Prostate gland (tissue), 2 donors: ENCODE measurements around the gene MUC2. TPM values are rescaled to one million over a fixed set of nuclear protein-coding genes. Genes with fewer than 3 reads are reported as not detected.

Source experiments
- DNase-seq: peaks from one replicate; pipeline ENCODE4 v3.0.0-alpha.2; 2019; ENCODE audit warnings: low spot score
- H3K27ac ChIP-seq, 2 donors: fragments of 200-600 bp; sonication (generic); 2 replicates each; pipeline ENCODE4 v1.5.1; 2017 to 2019
- H3K27me3 ChIP-seq: fragments of 200-600 bp; sonication (generic); replicated peaks from 2 replicates; pipeline ENCODE4 v1.5.1; 2019; ENCODE audit not compliant: insufficient read depth
- H3K36me3 ChIP-seq, 2 donors: fragments of 200-600 bp; sonication (generic); 1 replicate in 1 of 2; 2 replicates in 1 of 2; pipeline versions ENCODE4 v1.5.1 to v1.8.1; 2017 to 2019
- H3K4me1 ChIP-seq: fragments of 200-600 bp; sonication (generic); replicated peaks from 2 replicates; pipeline ENCODE4 v1.5.1; 2019
- H3K4me3 ChIP-seq, 2 donors: fragments of 200-600 bp; sonication (generic); 2 replicates each; pipeline ENCODE4 v1.5.1; 2017 to 2019
- H3K9me3 ChIP-seq: fragments of 200-600 bp; sonication (generic); 2 replicates; pipeline ENCODE4 v1.5.1; 2017
- POLR2A ChIP-seq: fragments of 450-650 bp; IDR thresholded peaks from one replicate; pipeline ENCODE4 v1.6.1; 2016; ENCODE audit warnings: antibody characterized with exemption, mild to moderate bottlenecking
- POLR2AphosphoS5 ChIP-seq: sonication (generic); formaldehyde crosslinking; IDR thresholded peaks from one replicate; pipeline ENCODE4 v1.6.1; 2017; ENCODE audit warnings: antibody characterized with exemption
- WGBS: methylation state at CpG from one replicate; pipeline ENCODE4 v1.1.5; 2018; 5-methylcytosine and 5-hydroxymethylcytosine counted together
- intact Hi-C: fragments of 100-400 bp; cut with DNase I; formaldehyde crosslinking; loops from one replicate; pipeline ENCODE4 v1.14.2; 2022
- total RNA-seq, 2 donors: library from RNA; depleted of rRNA; stranded (reverse); fragments of >200 nt; gene quantifications; one replicate each; pipeline ENCODE4 v1.1.0, GENCODE V29; 2016
- TF ChIP-seq, protein P1 (sequence below), 4 experiments: fragments of 200-600 bp in 2 of 4; fragments of 450-650 bp in 2 of 4; sonication (generic) in 2 of 4; IDR thresholded peaks; 1 replicate in 3 of 4; 2 replicates in 1 of 4; pipeline ENCODE4 v1.5.1; 2016 to 2019; ENCODE audit warnings: antibody characterized with exemption in 4 of 4, mild to moderate bottlenecking in 2 of 4, moderate library complexity in 2 of 4

The MUC2 gene
- total RNA-seq, 2 donors from 2014 or later: 0.11 TPM; not detected in 1

DNA sequence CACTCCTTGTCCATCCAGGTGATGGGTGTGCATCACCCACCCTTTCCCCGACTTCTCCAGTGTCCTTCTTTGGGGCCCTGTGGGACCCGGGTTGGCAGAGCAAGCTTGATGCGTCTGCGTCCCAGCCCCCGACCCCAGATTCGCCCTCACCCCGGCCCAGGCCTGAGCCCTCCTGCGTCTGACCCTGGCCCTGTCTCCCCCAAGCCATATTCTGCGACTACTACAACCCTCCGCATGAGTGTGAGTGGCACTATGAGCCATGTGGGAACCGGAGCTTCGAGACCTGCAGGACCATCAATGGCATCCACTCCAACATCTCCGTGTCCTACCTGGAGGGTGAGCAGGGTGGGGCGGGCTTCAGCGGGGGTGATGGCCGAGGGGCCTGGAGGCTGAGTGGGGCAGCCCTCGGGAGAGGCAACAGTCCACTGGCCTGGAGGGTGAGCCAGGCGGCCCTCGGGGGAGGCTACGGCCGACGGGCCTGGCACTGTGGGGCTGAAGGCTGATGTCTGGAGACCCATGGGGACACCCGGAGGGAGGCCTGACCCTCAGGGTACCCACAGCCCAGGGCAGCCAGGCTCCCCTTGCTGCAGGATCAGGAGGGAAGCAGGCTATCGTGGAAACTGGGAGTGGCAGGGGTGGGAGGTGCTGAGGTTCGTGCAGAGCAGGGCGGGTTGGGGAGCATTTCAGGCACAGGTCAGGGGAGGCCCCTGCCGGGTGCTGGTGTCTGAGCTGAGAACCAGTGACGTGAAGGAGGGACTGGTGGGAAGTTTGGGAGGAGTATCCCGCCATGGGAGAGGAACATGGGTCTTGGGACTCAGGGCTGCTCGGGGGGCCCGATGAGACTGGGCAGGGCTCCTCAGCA lies 15.3 kb downstream of the MUC2 start:
- Histone ChIP-seq H3K36me3 (no peaks in the 10 kb centered on the region), H3K9me3 (no peaks in the 10 kb centered on the region), H3K27me3 (no peaks in the 10 kb centered on the region), H3K4me3 (no peak overlapping the region), H3K27ac (no peak overlapping the region), H3K4me1 (no peaks in the 10 kb centered on the region)
- 85% methylated on average over 25 of the region's 31 CpGs for WGBS
- intact Hi-C loops: no loop called here
- TF ChIP-seq POLR2AphosphoS5: no peak
- no peak for DNase-seq

DNA sequence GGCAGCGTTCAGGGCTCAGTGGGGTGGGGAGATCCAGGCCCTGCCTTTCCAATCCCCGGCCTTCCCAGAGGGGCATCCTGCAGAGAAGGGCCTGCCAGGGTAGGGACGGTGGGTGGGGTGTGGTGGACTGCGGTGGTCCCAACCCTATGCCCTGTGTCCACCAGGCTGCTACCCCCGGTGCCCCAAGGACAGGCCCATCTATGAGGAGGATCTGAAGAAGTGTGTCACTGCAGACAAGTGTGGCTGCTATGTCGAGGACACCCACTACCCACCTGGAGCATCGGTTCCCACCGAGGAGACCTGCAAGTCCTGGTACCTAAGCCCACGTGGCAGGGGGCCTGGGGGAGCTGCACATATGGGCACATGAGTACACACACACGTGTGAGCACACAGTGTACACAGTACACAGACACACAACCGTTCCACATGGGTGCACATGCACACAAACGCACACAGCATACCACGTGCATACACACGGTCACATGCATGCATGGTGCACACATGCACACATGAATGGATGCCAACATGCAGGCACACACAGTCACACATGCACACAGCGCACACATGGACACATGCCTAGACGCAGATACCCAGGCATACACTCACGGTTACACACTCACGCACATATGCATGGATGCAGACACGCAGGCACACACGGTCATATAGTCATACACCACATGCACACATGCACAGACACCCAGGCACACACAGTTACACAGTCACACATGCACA lies 16.1 kb downstream of the MUC2 start:
- Histone ChIP-seq H3K36me3 (no peaks in the 10 kb centered on the region), H3K4me1 (no peaks in the 10 kb centered on the region), H3K4me3 (no peak overlapping the region), H3K9me3 (no peaks in the 10 kb centered on the region), H3K27me3 (no peaks in the 10 kb centered on the region), H3K27ac (no peak overlapping the region)
- intact Hi-C loops: no loop called here
- TF ChIP-seq, protein P1, sequence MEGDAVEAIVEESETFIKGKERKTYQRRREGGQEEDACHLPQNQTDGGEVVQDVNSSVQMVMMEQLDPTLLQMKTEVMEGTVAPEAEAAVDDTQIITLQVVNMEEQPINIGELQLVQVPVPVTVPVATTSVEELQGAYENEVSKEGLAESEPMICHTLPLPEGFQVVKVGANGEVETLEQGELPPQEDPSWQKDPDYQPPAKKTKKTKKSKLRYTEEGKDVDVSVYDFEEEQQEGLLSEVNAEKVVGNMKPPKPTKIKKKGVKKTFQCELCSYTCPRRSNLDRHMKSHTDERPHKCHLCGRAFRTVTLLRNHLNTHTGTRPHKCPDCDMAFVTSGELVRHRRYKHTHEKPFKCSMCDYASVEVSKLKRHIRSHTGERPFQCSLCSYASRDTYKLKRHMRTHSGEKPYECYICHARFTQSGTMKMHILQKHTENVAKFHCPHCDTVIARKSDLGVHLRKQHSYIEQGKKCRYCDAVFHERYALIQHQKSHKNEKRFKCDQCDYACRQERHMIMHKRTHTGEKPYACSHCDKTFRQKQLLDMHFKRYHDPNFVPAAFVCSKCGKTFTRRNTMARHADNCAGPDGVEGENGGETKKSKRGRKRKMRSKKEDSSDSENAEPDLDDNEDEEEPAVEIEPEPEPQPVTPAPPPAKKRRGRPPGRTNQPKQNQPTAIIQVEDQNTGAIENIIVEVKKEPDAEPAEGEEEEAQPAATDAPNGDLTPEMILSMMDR (IDR thresholded peaks at IDR 0.05): no peak
- TF ChIP-seq POLR2AphosphoS5 (no peak), POLR2A (no peak)
- DNase-seq: no peak
- WGBS: 91% methylated on average over 17 of the region's 20 CpGs

DNA sequence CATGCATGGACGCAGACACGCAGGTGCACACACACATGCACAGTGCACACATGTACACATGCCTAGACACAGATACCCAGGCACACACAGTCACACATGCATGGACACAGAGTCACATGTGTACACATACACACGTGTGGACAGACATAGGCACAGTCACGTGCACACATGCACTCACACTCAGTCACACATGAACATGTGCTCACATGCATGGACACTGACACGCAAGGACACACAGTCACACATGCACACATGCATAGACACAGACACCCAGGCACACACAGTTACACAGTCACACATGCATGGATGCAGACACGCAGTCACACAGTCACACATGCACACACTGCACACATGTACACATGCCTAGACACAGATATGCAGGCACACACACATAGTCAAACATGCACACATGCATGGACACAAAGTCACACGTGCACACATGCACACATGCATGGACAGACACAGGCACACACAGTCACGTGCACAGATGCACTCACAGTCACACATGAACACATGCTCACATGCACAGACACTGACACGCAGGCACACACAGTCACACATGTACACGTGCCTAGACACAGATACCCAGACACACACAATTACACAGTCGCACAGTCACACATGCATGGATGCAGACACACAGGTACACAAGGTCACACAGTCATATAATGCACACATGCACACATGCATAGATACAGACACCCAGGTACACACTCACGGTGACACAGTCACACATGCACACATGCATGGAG lies 16.8 kb downstream of the MUC2 start:
- Histone ChIP-seq H3K27me3 (no peaks in the 10 kb centered on the region), H3K4me1 (no peaks in the 10 kb centered on the region), H3K4me3 (no peak overlapping the region), H3K36me3 (no peaks in the 10 kb centered on the region), H3K27ac (no peak overlapping the region), H3K9me3 (no peaks in the 10 kb centered on the region)
- TF ChIP-seq, protein P1 (IDR thresholded peaks at IDR 0.05): no peak
- TF ChIP-seq POLR2A (no peak), POLR2AphosphoS5 (no peak)
- WGBS: 93% methylated on average over 12 of the region's 12 CpGs
- DNase-seq: no peak
- intact Hi-C loops: no loop called here

DNA sequence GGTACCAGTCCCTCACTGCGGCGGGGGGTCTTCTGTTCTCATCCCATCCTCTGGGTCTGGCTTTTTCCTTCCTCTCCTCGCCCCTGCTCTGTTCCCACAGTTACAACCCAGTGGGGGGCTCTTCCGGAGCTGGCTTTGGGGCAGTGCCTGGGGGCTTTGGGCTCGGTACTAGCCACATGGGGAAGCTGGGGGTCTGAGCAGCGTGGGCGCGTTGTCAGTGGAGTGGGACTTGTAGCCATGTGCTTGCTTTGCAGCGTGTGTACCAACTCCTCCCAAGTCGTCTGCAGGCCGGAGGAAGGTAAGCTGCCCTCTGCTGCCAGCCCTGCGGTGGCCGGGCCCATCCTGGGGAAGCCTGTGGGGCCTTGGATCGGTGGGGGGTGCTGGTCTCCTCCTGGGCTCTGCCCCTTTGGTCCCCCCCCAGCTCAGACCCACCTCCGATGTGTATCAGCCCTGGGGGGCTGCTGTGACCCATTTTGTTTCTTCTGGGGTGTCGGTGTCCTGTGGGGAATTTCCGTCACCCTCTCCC lies 17.5 kb downstream of the MUC2 start:
- no peaks in the 10 kb centered on the region for H3K9me3 ChIP-seq
- WGBS: 68% methylated on average over 16 of the region's 17 CpGs
- TF ChIP-seq, protein P1 (IDR thresholded peaks at IDR 0.05): no peak
- no peak for TF ChIP-seq POLR2A
- no peak for TF ChIP-seq POLR2AphosphoS5
- H3K4me3 ChIP-seq: no peak overlapping the region
- no peaks in the 10 kb centered on the region for H3K27me3 ChIP-seq
- intact Hi-C loops: no loop called here
- no peak overlapping the region for H3K27ac ChIP-seq
- no peak for DNase-seq
- no peaks in the 10 kb centered on the region for H3K4me1 ChIP-seq
- H3K36me3 ChIP-seq: no peaks in the 10 kb centered on the region

DNA sequence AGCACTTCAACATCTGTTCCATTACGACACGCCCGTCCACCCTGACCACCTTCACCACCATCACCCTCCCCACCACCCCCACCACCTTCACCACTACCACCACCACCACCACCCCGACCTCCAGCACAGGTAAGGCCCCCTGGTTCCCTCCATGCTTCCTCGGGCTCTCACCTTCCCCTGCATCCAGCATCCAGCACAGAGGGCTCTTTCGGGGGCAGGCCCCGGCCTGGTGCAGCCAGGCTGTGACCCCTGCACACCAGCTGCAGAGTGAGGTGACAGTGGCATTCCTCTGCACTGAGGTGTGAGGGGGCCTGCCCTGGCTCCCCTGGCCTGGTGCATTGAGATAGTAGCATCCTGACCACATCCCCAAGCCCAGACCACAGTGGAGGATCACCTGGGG lies 18.2 kb downstream of the MUC2 start:
- no peak overlapping the region for H3K27ac ChIP-seq
- H3K27me3 ChIP-seq: no peaks in the 10 kb centered on the region
- H3K9me3 ChIP-seq: no peaks in the 10 kb centered on the region
- 67% methylated on average over 7 of the region's 7 CpGs for WGBS
- no peaks in the 10 kb centered on the region for H3K36me3 ChIP-seq
- intact Hi-C loops: no loop called here
- no peaks in the 10 kb centered on the region for H3K4me1 ChIP-seq
- TF ChIP-seq, protein P1 (IDR thresholded peaks at IDR 0.05): no peak
- no peak for TF ChIP-seq POLR2AphosphoS5
- TF ChIP-seq POLR2A: no peak
- H3K4me3 ChIP-seq: no peak overlapping the region
- no peak for DNase-seq
